Stimulated activated CD8-positive, alpha-beta memory T cell treated with anti-CD3 and anti-CD28 coated beads, Interleukin-7, amount 100 ng/mL, for 1 hour (primary cell): Measurements from ENCODE around the gene DPP10.
"Not testable (repeated sequence)": the region's sequence is repeated elsewhere in the genome, so short reads cannot be mapped to it uniquely, and the experiment has no call there.

Source experiments
- DNase-seq, 2 donors: peaks; one replicate each; pipeline ENCODE4 v3.0.0-alpha.2; 2020; ENCODE audit warnings: low read depth in 2 of 2

The DPP10 gene

DNA sequence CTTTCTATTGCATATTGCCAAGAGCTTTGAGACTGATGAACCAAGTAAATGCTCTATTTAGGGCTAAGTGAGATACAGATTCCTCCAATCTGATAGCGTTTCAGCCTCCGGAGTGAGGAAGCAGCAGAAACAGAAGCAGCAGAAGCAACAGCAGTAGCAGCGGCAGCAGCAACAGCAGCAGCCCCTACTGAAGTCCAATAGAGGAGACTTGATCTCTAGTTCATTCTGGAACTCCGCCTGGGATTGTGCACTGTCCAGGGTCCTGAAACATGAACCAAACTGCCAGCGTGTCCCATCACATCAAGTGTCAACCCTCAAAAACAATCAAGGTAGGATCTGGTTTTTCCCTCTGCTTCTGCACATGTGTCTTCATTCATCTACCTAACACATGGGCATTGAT lies at the start of gene DPP10:
TSS of gene DPP10 (plus strand) at position 132 of the 400 bp plus-strand sequence.
- DNase-seq, result no peak

- no peak for DNase-seq
Measured at GRCh38 chr2:114400890-114401289, 41.6 kb upstream of the DPP10 start.

DNA sequence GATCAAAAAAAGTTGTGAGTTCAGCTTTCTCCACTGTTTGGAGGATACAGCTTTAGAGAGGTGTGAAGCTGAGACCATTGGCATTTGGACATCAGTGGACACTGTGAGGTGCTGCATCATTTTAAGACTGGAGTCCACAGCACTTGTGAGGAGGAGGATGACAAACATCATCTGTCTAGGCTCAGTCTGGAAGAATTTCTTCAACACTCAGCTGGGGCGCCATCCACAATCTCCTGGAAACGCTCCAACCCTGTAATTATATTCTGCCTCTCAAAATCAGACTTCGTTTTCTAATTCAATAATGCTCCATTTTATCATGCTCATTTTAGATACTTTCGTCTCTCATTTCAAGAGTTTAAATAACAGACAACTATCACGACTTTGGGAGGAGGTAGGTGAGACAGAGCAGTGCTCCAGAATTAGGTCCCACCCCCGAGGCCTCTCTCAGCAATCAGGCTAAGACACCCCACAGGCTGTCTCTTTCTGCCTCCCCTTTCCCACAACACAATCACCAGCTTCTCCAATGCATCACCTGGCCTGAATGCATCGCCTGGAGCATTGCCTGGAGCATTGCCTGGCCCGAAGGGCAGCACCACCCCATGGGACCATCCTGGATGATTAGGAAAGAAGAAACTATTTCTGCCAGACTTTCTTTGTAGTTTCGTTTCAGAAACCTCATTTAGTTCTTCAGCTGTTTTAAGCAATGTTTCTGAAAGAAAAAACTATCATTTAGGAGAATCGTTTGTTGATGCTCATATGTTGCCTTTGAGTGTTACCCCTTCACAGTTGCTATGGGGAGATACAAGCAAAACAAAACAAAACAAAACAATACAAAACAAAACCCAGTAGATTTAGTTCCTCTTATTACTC lies 37.0 kb upstream of the DPP10 start:
- no peak for DNase-seq

- no peak for DNase-seq
Measured at GRCh38 chr2:114406347-114406746, 36.1 kb upstream of the DPP10 start.

DNA sequence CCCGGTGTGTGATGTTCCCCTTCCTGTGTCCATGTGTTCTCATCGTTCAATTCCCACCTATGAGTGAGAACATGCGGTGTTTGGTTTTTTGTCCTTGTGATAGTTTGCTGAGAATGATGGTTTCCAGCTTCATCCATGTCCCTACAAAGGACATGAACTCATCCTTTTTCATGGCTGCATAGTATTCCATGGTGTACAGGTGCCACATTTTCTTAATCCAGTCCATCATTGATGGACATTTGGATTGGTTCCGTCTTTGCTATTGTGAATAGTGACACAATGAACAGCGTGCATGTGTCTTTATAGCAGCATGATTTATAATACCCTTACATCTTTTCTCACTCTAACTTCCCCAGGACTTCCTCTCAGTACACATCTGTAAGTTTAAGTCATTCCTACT lies 35.1 kb upstream of the DPP10 start:
- DNase-seq, result not testable (repeated sequence)

GRCh38 chr2:114421781-114422180 lies 20.7 kb upstream of the DPP10 start:
- DNase-seq, result no peak

DNA sequence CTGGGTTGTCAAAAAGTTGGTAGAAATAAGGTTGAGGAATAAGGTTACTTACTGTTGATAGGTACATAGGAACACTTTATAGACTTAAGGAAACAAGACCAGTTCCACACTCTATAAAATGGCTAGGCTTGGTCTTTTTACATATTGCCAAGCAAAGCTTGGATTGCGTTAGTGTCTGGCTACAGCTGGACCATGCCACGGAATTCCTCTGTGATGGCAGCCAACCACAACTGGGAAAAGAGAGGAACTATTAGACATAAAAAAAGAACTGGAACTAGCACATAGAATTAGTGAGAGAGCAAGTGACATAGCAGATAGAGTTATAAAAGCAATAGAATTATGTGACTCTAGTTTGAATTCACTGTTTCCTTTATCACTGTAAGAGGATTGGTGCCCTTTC lies 17.7 kb upstream of the DPP10 start:
- no peak for DNase-seq

- no peak for DNase-seq
Measured at GRCh38 chr2:114426756-114427155, 15.7 kb upstream of the DPP10 start.

GRCh38 chr2:114436329-114436728 lies 6.1 kb upstream of the DPP10 start:
- DNase-seq, result no peak

- no peak for DNase-seq
Measured at GRCh38 chr2:114446571-114446970, 4.1 kb downstream of the DPP10 start.

DNA sequence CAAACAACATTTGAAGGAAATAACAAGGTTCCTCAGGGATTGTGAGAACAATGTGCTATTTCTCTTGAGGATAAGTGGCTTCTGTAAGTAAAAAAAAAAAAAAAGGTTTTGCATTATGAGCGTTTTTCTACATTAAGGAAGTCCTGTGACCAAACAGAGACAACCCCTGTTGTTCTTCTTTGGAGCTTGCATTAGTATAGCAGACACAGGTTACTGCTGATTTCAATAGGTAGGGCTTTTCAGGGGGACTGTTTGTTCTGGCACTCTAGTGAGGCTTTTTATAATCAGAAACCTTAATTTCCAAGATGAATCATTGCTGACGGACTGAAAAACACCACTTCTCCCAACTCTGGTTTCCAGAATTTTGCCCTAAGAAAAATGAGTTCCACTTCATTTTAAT lies 8.2 kb downstream of the DPP10 start:
- no peak for DNase-seq

GRCh38 chr2:114456566-114456965 lies 14.1 kb downstream of the DPP10 start:
- no peak for DNase-seq

GRCh38 chr2:114457956-114458355 lies 15.5 kb downstream of the DPP10 start:
- DNase-seq, result no peak

- no peak for DNase-seq
Measured at GRCh38 chr2:114461116-114461515, 18.7 kb downstream of the DPP10 start.

GRCh38 chr2:114464961-114465706 lies 22.7 kb downstream of the DPP10 start:
- DNase-seq, result no peak

DNA sequence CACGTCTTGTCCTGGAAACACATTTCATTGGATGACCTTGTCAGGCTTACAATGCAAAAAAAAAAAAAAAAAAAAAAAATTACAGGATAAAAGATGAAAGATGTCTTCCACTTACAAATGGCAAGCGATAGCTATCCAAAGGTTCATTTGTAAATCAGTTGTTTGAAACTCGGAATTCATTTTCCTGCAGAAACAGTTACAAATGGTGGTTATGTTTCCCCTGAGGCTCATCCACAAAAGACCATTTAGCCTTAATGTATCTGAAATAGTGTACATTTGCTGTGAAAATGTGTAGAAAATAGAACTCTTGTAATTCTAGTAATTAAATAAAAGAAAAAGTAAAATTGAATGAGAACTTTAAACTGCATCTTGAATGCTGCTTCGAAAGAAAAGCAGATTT lies 25.9 kb downstream of the DPP10 start:
- DNase-seq, result no peak

- DNase-seq, result no peak
Measured at GRCh38 chr2:114472246-114472645, 29.8 kb downstream of the DPP10 start.

DNA sequence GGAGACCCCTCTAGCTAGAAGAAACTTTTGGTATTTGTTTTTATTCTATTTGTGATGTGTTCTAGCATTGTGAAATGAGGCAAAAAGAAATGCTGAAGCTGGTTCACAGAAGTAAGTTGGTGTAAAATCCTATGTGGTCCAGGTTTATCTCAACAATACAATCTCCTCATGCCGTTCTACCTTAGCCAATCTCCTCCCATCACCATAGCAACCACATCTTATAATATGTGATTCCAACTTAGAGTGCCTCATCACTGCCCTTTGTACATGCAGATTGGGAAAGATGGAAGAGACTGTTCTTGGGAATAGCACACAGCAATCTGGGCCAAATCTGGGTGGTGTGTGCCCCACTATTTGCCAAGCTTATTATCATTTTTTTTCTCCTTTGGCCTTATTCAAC lies 30.3 kb downstream of the DPP10 start:
- DNase-seq, result no peak

DNA sequence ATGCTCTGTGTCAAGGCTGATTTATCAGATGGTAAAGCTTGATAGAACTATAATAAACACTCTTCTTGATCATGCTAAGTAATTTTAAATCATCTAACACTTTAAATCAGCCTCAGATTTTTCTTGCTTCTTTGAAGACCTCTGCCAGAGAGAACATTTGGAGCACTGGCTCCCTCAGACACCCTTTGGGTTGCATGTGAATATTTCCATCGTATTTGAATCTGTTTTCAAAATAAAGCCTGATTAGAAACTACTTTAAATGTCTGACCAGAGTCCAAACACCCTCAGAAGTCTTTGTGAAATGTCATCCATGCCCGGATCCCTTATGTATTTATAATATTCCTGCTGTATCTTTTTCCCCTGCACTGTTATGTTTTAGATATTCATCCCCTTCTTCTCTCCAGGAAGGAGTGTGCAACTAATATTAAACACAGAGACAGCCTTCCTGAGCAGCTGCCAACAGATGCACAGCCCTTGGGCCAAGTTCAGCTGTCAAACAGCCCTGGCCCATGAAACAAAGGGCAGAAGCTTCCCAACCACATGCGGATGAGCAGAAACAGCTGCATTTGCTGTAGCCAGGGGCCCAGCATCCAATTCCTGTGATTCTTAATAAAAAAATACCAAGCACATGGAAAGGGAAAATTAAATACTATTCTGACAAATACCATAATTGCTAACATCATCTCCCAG lies 46.5 kb downstream of the DPP10 start:
- DNase-seq, result no peak

DNA sequence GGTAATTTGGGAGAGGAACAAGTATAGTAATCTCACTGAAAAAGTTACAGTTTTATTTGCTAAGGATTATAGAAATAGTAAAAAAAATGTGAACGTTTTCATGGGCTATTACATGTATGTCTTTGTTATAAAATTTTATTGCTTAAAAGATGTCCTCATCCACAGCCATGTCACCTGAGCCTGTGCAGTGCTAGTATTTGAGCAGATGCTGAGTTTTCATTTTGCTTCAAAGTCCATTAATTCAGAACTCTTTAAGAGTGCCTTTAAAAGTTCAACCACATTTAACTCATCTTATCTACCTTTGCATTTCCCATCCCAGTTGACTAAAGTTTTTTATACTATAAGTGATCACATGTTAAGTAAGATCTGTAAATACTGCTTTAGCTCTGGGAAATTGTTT lies 52.6 kb downstream of the DPP10 start:
- no peak for DNase-seq

- DNase-seq, result no peak
Measured at GRCh38 chr2:114496959-114497358, 54.5 kb downstream of the DPP10 start.

DNA sequence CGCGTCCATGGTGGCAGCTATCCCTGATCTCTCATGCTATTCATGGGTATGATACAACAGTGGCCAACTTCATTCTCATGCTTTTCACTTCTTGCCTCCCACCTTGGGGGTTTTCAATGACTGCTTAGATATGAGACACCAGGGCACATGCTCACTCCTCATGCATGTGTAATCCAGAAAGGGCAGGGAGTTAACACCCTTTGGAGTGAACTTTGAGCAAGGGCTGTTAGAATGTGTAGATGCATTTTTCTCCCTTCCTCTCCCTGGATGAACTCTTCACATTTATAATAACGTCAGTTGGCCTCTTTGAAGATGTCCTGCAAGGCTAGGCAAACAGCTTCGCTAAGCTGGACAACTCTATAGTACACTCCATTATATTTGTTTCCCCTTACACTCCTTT lies 56.7 kb downstream of the DPP10 start:
- no peak for DNase-seq

DNA sequence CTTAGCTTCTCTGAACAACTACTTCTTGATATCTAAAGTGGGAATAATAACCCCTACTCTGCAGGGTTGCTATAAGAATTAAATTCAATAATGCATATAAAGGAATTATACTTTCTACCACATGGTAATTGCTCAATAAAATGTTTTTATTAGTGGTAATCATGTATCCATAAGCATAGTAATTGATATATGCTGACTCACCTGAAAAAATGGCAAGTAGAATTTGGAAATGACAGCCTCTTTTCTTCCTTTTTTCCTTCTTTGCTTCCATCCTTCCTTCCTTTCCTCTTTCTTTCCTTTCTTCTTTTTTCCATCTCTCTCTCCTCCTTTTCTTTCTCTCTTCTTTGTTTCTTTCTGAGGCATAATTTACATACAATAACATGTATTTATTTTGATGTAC lies 65.3 kb downstream of the DPP10 start:
- DNase-seq, result no peak
